Measurements from ENCODE around the gene RPL13A.

DNA sequence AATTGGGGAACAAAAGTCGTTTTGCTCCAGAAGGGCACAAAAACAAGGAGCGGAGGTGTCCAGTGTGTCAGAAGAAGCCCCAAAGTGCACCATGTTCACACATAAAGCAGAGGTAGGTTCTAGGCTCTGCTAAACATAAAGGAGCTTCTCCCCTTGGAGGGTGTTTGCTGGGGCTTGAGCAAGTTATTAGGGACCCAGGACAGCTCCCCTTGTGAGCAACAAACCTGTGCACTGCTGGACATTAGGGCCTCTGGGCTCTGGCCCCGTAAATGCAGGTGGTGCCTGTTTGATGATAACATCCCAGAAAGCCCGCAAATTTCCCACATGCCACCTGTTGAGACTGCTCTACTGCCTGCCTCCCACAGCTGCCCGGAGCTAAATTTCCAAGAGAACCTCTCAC is 51.2 kb downstream of the RPL13A start:
- TF ChIP-seq, protein P1, sequence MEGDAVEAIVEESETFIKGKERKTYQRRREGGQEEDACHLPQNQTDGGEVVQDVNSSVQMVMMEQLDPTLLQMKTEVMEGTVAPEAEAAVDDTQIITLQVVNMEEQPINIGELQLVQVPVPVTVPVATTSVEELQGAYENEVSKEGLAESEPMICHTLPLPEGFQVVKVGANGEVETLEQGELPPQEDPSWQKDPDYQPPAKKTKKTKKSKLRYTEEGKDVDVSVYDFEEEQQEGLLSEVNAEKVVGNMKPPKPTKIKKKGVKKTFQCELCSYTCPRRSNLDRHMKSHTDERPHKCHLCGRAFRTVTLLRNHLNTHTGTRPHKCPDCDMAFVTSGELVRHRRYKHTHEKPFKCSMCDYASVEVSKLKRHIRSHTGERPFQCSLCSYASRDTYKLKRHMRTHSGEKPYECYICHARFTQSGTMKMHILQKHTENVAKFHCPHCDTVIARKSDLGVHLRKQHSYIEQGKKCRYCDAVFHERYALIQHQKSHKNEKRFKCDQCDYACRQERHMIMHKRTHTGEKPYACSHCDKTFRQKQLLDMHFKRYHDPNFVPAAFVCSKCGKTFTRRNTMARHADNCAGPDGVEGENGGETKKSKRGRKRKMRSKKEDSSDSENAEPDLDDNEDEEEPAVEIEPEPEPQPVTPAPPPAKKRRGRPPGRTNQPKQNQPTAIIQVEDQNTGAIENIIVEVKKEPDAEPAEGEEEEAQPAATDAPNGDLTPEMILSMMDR (IDR thresholded peaks at IDR 0.05): no peak
- TF ChIP-seq POLR2A (IDR thresholded peaks at IDR 0.05): no peak

Measured in lower leg skin (tissue), 3 donors.